GM19397 (cell line): ENCODE data around the gene GPR31.
"Not testable (repeated sequence)": the region's sequence is repeated elsewhere in the genome, so short reads cannot be mapped to it uniquely, and the experiment has no call there.

Source experiments
- ATAC-seq: cut with Tn5 transposase; IDR thresholded peaks from one replicate; pipeline ENCODE4 v1.9.1; 2021; ENCODE audit warnings: mild to moderate bottlenecking, moderate library complexity; ENCODE audit not compliant: unreplicated experiment

The GPR31 gene

GRCh38 chr6:167167699-167168098 is 9.9 kb upstream of the GPR31 start:
- not testable (repeated sequence) for ATAC-seq

- no peak for ATAC-seq
Observed at GRCh38 chr6:167165858-167166471, 8.2 kb upstream of the GPR31 start.

GRCh38 chr6:167164261-167164660 is 6.5 kb upstream of the GPR31 start:
- no peak for ATAC-seq

- ATAC-seq = no peak
Observed at GRCh38 chr6:167163476-167164011, 5.8 kb upstream of the GPR31 start.

- no peak for ATAC-seq
Observed at GRCh38 chr6:167162591-167162990, 4.8 kb upstream of the GPR31 start.

GRCh38 chr6:167161851-167162467 is 4.2 kb upstream of the GPR31 start:
- ATAC-seq = no peak

- no peak for ATAC-seq
Observed at GRCh38 chr6:167157414-167157813, 366 bp downstream of the GPR31 start.

- ATAC-seq = no peak
Observed at GRCh38 chr6:167154895-167155294, 2.9 kb downstream of the GPR31 start.

- ATAC-seq = no peak
Observed at GRCh38 chr6:167154291-167154690, 3.5 kb downstream of the GPR31 start.

GRCh38 chr6:167153521-167153959 is 4.2 kb downstream of the GPR31 start:
- peak; percentile 46 for ATAC-seq

- peak; percentile 52 for ATAC-seq
Observed at GRCh38 chr6:167152862-167153261, 4.9 kb downstream of the GPR31 start.

- no peak for ATAC-seq
Observed at GRCh38 chr6:167151648-167152047, 6.1 kb downstream of the GPR31 start.

GRCh38 chr6:167150941-167151549 is 6.7 kb downstream of the GPR31 start:
- peak; percentile 47 for ATAC-seq

GRCh38 chr6:167148997-167149396 is 8.8 kb downstream of the GPR31 start:
- no peak for ATAC-seq

- ATAC-seq = no peak
Observed at GRCh38 chr6:167148021-167148420, 9.8 kb downstream of the GPR31 start.

- no peak for ATAC-seq
Observed at GRCh38 chr6:167146977-167147376, 10.8 kb downstream of the GPR31 start.

- no peak for ATAC-seq
Observed at GRCh38 chr6:167146135-167146534, 11.6 kb downstream of the GPR31 start.

- no peak for ATAC-seq
Observed at GRCh38 chr6:167145461-167145860, 12.3 kb downstream of the GPR31 start.

GRCh38 chr6:167143041-167143440 is 14.7 kb downstream of the GPR31 start:
- ATAC-seq = no peak

- no peak for ATAC-seq
Observed at GRCh38 chr6:167142433-167142761, 15.4 kb downstream of the GPR31 start.

- peak; percentile 44 for ATAC-seq
Observed at GRCh38 chr6:167141667-167142432, 15.9 kb downstream of the GPR31 start.
